ENCODE measurements around the gene OLIG1.
A peak's percentile ranks its signal among the peaks of the same experiment; 100 is the strongest.

Gene OLIG1

GRCh38 chr21:33063907-33064622, 5.9 kb upstream of the OLIG1 start:
- no peak for DNase-seq

- no peak for DNase-seq
Measured at GRCh38 chr21:33064623-33065390, 5.1 kb upstream of the OLIG1 start.

GRCh38 chr21:33067043-33067442, 2.9 kb upstream of the OLIG1 start:
- DNase-seq, result no peak

GRCh38 chr21:33067457-33067856, 2.5 kb upstream of the OLIG1 start:
- no peak for DNase-seq

- DNase-seq, result no peak
Measured at GRCh38 chr21:33069243-33069642, 698 bp upstream of the OLIG1 start.

GRCh38 chr21:33069645-33069993, 322 bp upstream of the OLIG1 start:
- DNase-seq, result no peak

- DNase-seq, result no peak
Measured at GRCh38 chr21:33070744-33070997, 730 bp downstream of the OLIG1 start.

- peak; percentile 14 for DNase-seq
Measured at GRCh38 chr21:33070998-33071769, 1.2 kb downstream of the OLIG1 start.

- DNase-seq, result no peak
Measured at GRCh38 chr21:33071770-33072306, 1.9 kb downstream of the OLIG1 start.

- no peak for DNase-seq
Measured at GRCh38 chr21:33073636-33074035, 3.7 kb downstream of the OLIG1 start.

- no peak for DNase-seq
Measured at GRCh38 chr21:33075128-33075527, 5.2 kb downstream of the OLIG1 start.

- DNase-seq, result no peak
Measured at GRCh38 chr21:33075596-33076195, 5.8 kb downstream of the OLIG1 start.

GRCh38 chr21:33076600-33077329, 6.8 kb downstream of the OLIG1 start:
- no peak for DNase-seq

- DNase-seq, result peak; percentile 63
Measured at GRCh38 chr21:33078907-33079582, 9.1 kb downstream of the OLIG1 start.

GRCh38 chr21:33080376-33080775, 10.4 kb downstream of the OLIG1 start:
- DNase-seq, result no peak

- DNase-seq, result no peak
Measured at GRCh38 chr21:33080776-33081175, 10.8 kb downstream of the OLIG1 start.

- no peak for DNase-seq
Measured at GRCh38 chr21:33088384-33088783, 18.4 kb downstream of the OLIG1 start.

GRCh38 chr21:33089395-33090119, 19.6 kb downstream of the OLIG1 start:
- no peak for DNase-seq

- DNase-seq, result no peak
Measured at GRCh38 chr21:33096426-33096825, 26.5 kb downstream of the OLIG1 start.

- no peak for DNase-seq
Measured at GRCh38 chr21:33099131-33099530, 29.2 kb downstream of the OLIG1 start.

- no peak for DNase-seq
Measured at GRCh38 chr21:33101300-33101911, 31.5 kb downstream of the OLIG1 start.

All from HCEC 1CT (cell line).